HG03025 (cell line): ENCODE results near the gene ACSBG1.

Source experiments
- ATAC-seq: cut with Tn5 transposase; IDR thresholded peaks from one replicate; pipeline ENCODE4 v1.9.1; 2021; ENCODE audit warnings: mild to moderate bottlenecking, moderate library complexity; ENCODE audit not compliant: unreplicated experiment, low FRiP score

Gene ACSBG1

DNA sequence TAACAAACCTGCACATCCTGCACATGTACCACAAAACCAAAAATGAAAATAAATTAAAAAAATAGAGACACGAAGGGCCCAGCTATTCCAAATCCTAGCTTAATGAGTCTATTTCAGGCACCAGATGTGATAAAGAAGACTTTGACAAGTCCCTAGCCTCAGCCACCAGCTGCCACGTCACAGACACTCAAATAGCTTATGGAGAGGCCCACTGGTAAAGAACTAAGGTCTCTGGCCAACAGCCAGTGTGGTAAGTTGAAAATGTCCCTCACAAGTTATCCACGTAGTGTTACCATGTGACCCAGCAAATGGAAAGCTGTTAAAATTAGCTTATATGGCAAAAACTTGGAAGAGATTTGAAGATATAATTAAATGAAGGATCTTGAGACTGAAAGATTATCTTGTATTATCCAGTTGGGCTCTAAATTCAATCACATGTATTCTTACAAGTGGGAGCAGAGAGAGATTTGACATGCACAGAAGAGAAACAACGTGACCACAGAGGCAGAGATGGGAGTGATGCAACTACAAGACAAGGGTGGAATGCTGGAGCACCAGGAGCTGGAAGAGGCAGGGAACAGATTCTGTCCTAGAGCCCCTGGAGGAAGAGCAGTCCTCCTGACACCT, 10.9 kb downstream of the ACSBG1 start:
- ATAC-seq, result no peak

DNA sequence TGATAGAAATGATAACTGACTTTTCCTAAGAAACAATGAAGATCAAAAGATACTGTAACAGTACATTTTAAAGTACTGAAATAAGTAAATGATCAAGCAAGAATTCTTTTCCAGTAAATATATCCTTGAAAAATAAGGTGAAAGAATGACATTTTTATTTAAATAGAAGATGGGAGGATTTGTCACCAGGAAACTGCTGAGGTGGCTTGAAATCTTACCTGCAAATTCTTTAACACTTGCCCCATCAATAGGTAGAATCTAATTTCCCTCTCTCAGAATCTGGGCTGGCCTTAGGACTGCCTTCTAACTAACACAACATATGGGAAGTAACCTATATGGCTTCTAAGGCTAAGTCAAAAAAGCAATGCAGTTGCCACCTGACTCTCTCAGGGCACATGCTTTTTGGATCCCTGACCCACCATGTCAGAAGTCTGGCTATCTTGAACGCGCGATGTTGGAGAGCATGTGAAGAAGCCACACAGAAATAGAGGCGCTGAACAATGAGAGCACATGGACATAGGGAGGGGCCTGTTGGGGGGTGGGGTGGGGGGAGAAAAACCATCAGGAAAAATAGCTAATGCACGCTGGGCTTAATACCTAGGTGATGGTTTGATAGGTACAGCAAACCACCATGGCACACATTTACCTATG, 11.5 kb downstream of the ACSBG1 start:
- no peak for ATAC-seq

DNA sequence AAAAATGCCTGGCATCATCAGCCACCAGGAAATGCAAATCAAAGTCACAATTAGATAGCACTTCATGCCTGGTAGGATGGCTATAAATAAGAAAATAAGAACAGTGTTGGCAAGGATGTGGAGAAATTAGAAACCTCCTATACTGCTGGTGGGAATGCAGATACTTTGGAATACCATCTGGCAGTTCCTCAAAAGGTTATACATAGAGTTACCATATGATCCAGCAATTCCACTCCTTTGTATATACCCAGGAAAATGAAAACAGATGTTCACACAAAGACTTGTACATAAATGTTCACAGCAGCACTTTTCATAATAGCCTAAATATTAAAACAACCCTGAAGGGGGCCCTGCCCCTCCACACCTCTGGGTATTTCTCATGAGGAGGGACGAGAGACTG, 13.7 kb downstream of the ACSBG1 start:
- ATAC-seq, result no peak

DNA sequence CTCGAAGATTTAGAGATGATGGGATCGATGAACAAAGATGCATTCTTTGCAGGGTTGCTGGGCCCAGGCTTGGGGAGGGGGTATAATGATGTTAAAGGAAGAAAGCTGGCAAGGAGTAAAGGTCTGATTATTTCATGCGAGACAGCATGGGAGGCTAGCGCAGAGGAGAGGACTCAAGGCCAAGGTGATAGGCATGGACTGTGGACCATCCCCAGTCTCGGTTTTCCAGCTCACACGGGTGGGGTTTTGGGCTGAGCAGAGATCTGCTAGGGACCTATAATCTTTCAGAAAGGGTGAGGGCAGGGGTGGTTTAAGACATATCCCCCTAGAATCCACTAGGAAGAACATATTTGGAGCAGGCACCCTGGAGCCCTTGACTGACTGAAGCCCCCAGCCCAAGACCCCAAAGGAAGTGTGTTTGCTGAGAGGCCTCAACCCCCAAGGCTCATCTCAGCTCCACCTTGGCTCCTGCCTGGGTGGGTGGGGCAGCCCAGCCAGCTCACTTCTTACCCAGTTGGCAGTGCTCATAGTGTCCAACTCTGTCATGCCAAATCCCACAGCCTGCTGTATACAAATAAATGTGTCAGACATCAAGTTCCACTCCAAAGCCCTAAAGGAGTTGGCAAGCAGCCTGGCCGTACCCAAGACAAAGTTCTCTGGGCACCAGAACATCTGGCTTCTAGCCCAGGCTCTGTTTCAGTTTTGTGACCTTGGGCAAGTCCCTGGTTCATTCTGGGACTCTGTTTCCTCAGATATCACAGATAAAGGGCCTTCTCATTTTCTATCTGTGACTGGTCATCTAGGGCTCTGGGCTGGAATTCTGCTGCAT, 17.9 kb downstream of the ACSBG1 start:
- no peak for ATAC-seq

DNA sequence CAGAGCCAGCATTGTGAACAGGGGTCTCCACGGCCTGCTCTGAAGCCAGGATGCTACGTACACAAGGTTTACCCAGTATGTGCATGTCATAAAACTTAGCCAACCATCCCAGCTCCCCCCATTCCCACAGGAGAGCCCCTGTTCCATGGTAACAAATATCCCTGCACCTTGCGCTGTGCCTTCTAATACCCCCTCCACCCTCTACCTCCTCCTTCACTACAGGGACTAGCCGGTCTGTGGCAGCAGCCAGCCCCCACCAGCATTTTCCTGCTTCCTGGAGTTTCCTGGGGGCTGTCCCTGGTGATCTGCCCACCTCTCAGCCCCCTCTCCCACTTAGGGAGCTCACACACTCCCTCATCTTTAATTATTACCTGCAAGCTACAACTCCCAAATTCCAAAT, 20.4 kb downstream of the ACSBG1 start:
- no peak for ATAC-seq

DNA sequence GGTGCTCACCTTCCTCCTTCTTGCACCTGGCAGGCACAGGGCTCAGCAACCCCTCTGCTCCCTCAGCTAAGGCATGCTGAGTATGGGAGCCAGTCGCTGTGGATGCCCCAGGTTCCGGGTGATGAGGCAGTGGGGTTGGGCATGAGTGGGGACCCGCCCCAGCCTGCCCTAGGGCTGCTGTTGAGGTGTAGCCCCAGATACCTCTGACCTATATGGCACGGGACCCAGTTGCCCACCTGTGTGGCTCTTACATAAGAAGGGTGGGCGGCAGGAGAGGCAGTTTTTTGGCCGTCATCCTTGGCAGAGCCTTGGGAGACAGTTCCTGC, 21.0 kb downstream of the ACSBG1 start:
- no peak for ATAC-seq

DNA sequence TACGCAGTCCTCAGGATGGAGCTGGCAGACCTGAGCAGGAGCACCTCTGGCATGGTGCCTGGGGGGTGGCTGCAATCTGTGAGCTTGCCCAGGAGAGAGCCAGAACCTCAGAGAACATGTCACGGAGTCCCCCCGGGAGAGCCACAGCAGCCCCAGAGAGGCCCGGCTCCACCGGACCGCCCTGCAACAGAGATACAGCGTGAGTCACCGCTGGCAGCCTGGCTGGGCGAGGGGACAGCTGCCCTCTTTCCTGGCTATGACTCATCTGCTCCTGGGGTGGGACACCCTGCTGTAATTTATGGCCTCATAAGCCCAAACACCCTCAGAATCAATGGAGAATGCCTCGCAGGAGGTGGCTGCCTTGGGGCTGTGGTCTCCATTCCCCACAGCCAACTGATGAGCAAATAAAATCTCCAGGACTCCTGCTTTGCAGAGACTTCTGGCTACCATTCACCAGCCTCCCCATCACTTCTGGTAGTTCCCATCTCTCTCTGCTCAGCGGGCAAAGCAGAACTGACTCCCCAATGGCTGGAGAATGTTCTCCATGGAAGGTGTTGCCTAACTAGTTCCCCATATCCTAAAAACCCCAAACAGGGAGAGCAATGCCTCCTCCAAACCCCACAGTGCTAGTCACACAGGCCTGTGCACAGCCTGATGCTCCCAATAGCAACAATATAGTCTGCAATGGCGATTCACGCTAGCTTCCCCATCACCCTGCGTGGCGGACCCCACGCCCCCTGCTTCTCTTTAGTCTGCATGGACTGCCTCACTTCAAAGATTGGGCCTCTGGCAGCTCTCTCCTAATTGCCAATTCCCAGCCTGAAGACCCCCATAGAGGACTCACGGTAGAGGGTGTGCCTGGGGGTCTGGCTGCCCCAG, 21.6 kb downstream of the ACSBG1 start:
- ATAC-seq, result no peak

DNA sequence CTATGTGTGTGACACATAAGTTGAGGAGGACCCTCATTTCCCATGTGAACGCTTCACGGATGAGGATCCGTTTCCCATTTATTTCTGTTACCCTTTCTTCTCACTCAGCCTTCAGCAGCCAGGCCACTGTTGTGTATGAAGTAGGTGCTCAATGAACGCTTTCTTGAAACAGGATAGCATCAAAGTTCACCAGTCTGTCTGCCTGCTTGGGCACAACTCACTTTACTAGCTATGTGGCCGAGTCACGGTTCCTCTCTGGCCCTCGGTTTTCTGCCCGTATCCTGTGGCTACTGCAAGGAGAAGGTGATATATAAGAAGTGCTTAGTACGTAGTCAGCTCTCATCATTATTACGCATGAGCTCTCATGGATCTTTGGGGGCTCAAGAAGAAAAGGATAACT, 22.4 kb downstream of the ACSBG1 start:
- ATAC-seq, result no peak

DNA sequence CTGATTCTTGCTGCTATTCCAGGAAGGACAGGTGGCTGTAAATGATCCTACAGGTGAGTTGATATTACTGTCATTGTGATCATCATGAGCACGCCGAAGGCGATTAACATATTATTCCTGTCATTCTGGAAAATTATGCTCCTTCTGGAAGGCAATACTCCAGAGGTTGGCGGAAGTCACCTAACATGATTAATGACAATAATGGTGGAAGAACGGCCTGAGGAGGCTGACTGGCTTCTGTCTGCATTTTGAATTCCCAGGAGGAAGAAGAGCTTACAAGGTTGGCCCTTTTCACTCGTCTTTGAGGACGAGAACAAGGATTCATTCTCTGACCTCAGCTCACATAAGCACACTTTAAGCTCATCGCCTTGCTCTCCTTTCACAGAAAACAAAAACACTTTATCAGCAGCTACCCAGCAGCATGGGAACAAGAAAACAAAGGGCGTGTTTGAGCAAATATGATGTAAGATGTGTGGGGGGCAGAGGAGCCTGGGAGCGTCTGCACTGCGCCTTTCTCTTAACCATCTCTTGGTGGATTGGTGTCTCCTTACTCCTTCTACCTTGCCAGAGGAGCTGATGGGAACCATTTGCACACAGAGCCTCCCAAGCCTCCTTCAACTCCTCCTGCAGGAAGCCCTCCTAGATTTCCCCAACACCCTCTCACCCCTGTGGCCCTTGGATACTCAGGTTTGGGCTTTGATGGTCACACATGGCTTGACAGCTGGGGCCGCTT, 23.0 kb downstream of the ACSBG1 start:
- no peak for ATAC-seq

DNA sequence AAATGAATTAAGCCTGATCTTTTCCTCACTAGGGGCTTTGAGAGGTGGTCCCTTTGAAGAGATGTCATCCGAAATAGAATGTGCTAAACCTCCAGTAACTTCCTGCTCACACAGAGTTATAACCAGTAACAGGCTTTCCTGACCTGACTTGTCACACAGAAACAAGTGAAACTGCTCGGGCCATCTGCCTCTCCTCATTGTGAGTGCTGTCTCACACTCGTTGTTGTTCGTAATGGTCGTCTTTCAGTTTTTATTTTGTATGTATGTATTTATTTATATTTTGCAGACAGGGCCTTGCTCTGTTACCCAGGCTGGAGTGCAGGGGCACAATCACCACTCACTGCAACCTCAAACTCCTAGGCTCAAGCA, 24.0 kb downstream of the ACSBG1 start:
- no peak for ATAC-seq

DNA sequence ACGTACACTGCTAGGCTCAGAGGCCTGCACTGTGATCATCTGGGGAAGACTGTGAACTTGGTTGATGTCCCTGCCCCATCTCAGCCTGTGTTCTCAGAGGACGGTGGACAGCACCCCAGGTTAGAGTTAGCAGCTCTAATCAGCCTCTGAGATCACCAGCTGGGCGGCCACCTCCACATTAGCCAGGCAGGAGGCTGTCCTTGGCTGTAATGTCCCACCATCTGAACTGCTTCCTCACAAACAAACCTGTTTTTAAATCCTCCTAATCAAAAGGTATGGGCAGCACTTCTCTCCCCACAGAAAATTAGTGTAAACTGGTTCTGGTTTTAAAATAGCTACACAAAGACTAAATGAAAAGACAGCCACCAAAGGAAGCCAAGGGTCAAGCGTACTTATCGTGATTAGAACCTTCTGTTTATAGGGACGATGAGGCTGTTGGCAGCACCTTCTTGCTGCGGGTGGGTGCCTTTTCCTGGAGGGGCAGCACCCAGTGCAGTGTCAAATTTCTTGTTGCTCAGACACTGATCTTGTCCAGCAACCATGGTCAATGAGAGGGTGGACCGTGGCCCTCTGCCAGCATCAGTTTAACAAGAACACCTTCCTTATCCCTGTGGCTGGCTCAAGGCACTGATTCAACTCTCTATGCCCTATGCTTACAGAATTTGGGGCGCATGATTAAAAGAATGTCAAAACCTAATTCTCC, 24.6 kb downstream of the ACSBG1 start:
- ATAC-seq, result no peak

DNA sequence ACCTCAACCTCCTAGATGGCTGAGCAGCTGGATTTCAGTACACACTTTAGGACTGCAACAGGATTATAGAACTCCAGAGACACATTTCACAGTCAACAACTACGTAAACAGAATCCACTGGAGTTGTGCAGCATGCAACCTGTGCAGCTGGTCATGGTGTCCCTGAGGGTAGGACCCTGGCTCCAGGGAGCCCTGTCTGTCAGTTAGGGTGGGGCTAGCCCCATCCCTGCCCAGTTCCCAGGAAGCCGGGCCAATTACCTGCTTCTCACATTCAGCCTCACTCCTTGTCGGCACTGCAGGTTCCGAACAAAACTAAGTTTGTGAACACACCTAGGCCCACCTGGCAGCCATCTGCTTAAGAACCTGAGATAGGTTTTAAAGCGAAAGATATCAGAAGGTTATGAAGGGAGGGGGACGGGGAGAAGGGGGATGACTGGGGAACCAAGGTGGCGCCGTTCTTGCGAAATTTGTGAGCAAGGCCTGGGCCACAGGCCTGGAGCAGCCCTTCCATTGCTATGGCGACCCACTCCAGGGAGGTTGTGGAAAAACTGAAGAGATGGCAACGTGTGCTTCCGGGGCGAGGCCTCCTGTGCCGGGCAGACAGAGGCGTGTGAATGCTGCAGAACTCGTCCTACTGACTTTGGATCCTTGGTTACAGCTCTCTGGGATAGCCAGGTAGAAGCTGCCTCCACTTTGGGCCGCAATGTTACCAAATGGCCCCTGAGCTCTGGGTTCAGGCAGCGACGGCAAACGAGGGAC, 25.3 kb downstream of the ACSBG1 start:
- no peak for ATAC-seq

DNA sequence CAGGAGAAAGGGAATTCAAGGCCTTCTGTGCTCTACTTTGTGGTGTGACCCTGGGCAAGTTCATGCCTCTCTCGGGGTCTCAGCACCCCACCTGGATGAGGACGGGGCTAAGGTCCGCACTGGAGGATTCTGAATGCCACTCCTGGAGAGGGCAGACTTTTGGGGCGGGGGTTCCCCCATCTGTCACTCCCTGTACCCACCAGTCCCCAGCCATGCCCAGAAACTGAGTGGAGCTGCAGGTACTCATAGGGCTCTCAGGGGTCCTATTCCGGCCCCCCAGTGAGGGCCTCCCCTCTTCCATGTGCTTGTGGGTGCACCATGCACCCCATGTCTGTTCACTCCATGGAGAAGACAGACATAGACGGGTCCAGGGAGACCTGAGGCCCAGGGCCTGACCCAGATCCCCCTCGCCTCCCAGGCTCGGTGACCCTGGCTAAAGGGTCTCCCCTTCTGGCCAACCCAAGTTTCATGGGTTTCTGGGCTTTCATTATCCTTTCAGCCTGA, 26.0 kb downstream of the ACSBG1 start:
- ATAC-seq, result no peak

DNA sequence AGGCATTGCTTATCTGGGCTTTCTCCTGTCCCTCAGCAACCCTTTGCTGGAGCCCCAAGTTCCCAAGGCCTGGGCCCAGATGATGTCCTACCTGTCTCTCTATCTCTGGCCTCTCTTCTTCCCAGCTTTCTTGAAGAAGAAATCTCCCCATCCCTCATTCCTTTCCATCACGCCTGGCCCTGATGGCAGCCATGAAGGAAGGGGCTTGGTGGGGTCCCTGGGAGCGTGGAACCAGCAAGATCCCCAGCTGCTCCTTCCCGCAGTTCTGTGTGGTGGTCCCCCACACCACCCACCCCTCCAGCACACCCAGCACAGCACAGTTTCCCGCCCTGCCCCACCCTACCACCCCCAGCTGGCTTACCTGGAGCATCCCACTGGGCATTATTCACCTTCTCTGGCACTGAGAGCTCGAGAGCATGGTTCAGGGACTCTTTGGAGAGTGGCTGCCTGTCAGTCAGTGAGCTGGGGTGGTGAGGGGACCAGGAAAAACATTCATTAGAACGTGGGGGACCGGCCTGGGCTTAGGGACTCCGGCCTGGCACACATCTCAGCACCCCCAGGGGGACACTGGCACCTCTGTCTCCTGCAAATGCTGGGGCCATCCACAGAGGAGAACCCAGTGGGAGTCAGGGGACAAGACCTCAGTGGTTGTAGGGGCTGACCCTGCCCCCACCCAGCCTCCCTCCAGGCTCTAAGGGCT, 26.6 kb downstream of the ACSBG1 start:
- ATAC-seq, result no peak

DNA sequence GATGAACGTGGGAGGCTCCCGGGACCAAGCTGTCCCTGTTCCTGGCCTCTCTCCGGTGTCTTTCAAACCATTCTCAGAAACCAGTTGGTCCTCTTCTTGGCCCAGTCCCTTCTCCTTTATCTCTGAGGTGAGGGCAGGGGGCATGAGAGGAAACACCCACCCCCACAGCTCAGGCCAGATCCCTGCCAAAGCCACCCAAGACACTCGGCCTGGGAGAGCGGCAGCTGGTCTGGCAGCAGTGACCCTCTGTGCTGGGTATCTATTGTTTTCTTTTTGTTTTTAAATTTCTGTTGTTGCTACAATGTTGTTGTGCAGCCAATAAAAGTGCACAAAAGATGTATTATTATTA, 27.3 kb downstream of the ACSBG1 start:
- no peak for ATAC-seq

DNA sequence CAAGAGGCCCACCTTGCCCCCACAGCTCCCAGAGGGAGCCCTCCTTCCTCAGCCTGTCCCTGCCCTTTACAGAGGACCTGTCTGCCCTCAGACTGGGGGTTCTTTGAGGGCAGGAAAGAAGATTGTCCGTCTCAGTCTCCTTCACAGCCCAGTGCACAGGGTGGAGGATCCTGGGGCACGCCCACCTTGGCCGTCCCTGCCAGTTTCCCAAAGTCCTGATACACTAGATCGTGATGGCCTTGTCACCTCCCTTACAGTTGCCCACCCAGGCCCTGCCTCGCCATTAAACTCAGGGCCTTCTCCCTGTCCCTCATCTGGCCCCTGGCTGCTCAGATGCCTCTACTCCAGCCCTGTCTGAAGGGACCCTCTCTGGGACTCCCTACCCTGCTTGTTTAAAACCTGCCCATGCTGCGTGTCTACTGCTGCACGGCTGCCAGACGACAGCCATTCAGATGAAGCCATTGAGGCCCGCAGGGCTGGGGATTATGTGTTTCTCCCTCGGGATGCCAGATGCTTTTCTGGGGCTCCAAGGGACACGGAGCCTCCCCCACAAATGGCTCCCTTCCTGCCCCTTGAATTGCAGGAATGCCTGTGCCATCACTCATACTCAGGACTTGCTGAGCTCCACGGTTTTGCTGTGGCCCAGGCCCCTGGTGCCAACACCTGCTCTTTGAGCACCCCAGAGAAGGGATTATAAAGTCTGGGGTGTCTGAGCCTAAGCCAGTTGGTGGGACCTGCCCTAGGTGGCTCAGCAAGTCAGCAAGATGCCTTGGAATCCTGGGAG, 27.8 kb downstream of the ACSBG1 start:
- no peak for ATAC-seq

DNA sequence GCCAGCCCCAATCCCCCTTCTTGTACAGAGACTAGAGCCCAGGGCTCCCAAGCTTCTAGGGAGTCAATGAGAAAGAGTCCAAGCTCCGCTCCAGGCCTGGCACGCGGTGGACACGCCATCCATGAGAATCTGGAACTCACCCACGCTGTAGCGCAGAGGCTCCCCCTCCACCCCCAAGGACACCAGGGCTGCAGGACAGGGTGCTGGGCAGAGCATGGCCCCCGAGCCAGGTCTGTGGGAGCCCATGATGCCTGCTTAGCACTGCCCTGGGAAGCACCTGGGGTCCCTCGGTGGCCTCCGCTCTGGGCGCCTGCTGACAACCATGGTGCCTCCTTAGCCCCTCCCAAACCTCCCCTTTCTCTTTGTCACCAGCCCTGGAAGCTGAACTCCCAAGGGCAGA, 28.5 kb downstream of the ACSBG1 start:
- ATAC-seq, result no peak

DNA sequence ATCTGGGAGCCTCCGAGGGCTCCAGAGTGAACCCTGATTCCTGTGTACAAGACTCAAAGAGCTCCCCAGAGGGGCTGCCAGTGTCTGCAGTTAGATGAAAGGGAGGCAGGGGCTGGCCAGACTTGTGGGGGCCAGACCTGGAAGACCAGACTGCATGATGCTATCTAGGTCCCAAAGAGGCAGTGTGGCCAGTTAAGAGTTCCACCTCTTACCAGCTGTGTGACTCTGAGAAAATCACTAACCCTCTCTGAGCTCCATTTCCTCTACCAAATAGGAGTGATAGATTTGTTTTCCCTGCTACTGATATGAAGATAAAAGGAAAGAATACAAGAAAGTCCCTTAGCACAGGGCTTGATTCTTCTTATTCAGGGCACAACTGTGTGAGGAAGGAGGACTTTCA, 29.0 kb downstream of the ACSBG1 start:
- no peak for ATAC-seq
